CD4-positive, alpha-beta T cell treated with Interleukin-21 for 1 hour (primary cell): Measurements from ENCODE around the gene PODN.

ENCODE experiments used
- DNase-seq: peaks from one replicate; pipeline ENCODE4 v3.0.0-alpha.2; 2020

The PODN gene, protein sequence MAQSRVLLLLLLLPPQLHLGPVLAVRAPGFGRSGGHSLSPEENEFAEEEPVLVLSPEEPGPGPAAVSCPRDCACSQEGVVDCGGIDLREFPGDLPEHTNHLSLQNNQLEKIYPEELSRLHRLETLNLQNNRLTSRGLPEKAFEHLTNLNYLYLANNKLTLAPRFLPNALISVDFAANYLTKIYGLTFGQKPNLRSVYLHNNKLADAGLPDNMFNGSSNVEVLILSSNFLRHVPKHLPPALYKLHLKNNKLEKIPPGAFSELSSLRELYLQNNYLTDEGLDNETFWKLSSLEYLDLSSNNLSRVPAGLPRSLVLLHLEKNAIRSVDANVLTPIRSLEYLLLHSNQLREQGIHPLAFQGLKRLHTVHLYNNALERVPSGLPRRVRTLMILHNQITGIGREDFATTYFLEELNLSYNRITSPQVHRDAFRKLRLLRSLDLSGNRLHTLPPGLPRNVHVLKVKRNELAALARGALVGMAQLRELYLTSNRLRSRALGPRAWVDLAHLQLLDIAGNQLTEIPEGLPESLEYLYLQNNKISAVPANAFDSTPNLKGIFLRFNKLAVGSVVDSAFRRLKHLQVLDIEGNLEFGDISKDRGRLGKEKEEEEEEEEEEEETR

DNA sequence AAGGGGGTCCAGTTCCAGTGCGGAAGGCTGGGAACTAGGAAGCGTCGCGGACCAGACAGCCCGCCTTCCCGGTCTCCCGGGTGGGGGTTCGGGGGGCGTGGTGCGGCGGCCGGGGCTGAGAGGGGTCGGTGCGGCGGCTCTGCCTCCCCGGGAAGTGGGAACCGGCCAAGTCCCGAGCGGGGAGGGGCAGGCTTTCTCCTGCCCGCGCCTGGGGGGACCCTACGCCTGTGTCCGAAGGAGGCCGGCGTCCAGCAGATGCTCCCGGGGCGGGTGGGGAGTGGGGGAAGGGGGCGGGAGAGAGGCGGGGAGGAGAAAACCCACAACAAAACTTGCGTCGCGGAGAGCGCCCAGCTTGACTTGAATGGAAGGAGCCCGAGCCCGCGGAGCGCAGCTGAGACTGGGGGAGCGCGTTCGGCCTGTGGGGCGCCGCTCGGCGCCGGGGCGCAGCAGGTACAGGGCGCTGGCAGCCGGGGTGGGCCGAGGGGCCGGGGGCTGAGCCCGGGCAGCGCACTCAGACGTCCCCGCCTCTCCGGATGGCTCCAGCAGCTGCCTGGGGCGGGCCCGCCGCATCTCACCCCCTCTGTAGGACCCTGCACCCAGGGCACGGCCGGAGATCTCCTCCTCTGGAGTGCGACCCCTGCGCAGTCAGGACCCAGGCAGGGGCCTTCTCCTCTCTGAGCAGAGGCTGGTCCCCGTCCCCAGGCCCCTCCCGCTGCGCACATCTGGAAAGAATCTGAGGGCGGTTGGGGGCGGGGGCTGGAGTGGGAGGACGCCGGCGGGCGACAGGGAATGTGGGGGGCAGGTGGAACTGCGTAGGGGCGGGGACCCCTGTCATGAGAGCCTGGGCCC is at the start of gene PODN:
PODN (plus strand) TSS at position 355 of the 849 bp plus-strand sequence. CDS start 7,643 bp downstream, outside the sequence.
- no peak for DNase-seq

DNA sequence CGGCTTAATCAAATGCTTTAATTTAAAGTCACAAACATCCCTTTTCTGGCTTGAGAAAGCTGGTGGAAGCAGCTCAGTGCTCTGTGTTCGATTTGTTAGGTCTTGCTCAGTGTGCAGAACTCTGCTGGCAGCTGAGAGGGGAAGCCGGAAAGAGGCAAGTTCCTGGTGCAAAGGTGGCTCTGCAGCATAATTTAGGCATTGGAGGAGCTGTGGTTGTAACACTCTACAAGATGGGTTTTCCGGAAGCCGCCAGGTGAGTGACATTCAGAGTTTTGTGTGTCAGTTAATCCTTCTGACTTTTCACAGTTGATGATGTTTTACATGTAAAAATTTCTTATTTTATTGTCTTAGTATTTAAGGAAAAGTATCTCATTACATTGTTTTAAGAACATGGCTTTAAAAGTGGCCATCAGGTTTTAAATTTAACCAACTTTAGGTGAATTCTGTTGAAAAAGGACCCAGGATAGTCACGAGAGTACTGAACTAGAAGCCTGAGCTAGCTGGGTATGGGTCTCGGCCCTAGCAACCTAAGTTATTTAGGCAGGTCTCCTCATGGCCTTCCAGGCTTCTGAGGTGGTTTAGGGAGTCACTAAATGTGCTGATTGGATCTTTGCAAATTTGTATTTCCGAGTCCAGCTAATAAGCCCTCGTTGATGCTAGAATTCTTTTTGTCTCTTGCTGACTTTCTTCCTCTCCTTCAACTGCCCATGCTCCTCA is 47.1 kb upstream of the PODN start:
- DNase-seq: peak; percentile 92

DNA sequence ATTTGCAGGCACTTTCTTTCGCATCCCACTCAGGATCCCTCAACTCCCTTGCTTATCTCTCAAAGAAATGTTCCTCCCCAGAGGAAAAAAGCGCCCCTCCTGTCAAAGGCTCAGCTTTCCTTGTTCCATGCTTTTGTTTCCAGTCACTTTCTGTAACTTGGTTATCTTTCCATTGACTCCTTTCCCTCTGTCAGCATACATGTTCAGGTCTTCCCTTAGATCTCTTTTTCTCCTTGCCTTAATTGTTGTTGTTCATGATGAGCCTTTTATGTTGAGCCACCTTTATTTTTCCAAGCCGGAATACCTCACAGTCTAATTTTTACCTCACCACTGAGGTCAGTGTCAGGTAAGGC is 46.5 kb upstream of the PODN start:
- DNase-seq: no peak

DNA sequence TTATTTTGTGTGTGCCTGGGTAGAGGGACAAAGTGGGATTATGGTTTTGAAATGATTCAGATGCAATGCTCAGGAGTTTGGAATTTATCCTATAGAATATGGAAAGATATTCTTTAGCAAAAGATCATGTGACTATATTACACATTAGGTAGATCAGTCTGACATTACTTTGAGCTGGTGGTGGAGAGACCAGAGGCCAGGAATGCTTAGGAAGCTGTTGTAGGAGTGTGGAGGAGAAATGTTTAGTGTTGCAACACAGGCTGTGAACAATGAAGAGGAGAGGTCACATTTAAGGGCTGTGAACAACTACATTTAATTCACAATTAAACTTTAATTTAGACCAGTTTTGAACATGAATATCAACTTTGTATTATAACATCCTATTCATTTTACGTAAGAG is 45.3 kb upstream of the PODN start:
- no peak for DNase-seq

DNA sequence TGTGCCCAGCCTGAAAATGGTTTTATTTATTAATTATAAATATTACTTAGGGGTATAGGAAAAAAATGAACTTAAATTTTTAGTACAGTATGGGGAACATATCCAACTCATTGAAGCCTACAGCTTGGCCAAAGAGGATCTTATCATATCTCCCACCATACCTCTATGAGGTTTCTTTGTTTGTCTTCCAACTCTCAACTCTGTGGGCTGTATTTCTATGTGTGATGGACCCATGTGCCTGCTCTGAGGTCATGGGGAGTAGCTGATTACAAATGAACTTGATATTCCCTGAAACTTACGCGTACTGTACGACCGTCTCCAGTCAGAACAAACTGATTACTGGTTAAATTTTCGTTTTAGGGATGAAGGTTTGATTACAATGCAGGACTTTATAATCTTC is 41.4 kb upstream of the PODN start:
- DNase-seq: no peak

DNA sequence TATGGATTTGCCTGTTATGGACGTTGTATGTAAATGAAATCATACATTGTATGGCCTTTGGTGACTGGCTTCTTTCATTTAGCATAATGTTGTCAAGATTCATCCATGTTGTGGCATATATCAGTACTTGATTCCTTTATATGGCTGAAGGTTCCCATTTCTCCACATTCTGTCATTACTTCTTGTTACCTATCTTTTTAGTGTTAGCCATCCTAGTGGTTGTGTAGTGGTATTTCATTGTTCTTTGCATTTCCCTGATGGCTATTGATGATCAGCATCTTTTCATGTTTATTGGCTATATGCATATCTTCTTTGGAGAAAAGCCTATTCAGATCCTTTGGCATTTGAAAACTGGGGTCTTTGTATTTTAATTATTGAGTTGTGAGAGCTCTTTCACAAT is 39.8 kb upstream of the PODN start:
- no peak for DNase-seq

DNA sequence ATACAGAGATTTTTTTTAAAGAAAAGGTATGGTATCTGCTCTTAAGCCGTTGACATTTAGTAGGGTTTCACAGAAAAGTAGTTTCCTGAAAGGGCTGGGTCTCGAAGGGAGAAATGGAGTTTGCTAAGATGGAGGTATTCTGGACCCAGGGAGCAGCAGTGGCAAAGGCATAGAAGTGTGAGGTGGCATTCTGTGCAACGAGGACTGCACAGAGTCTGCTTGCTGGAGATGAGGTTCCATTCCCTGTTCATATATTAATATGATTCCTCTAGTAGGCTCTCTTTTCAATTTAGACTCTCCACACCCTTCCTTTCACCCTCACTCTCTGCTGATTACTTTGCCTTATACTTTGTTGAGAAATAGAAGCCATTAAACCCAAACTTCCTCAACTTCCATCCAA is 38.5 kb upstream of the PODN start:
- no peak for DNase-seq

DNA sequence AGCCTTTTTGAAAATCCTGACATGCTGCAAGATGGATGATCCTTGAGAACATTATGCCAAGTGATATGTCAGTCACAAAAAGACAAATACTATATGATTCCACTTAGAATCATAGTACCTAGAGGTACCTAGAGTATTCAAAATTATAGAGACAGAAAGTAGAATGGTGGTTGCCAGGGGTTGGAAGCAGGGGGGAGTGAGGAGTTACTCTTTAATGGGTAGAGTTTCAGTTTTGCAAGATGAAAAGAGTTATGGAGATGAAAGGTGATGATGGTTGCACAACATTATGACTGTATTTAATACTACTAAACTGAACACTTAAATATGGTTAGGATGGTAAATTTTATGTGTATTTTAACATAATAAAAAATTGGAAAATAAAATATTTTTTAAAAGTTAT is 37.9 kb upstream of the PODN start:
- no peak for DNase-seq

DNA sequence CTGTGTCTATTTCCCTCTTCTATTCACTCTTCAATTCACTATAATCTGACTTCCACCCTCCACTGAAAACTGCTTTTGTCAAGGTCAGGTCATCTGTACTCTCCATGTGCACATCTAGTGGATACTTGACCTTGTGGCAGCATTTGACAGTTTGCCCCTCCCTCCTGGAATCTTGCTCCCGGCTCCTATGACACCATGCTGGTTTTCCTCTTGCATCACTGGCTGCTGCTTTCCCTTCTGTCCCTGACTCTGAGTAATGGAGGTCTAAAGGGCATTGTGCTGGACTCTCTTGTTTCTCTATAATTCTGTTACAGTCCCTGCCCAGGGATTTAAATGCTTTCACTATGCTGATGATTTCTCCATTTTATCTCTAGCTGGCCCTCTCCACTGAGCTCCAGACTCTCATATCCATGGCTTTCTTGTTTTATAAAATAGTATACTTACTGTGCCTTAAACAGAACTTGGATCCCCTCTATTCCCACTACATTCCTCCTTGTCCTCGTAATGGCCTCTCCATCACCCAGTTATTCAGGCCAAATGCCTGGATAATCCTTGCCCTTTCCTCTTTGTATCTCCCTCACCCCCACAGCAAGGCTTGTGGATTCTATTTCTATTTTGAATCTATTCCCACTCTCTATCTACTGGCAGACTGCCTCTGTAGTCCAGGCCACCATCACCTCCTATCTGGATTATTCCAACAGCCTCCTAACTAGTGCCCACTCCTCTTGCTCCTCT is 36.8 kb upstream of the PODN start:
- DNase-seq: no peak

DNA sequence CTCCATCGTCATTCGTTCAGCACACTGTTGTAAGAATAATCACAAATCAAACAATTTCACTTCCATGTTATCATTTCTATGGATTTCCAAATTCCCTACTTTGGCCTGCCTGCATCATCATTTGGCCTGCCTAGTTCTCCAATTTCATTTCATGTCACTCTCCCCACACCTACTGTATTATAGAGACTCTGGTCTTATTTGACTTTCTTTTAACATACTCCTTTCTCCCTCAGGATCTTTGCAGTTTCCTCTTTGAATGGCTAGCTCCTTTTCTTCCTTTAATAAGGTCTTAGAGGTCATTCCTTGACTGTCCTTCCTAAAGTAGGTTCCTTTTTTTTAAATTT is 36.3 kb upstream of the PODN start:
- DNase-seq: no peak

DNA sequence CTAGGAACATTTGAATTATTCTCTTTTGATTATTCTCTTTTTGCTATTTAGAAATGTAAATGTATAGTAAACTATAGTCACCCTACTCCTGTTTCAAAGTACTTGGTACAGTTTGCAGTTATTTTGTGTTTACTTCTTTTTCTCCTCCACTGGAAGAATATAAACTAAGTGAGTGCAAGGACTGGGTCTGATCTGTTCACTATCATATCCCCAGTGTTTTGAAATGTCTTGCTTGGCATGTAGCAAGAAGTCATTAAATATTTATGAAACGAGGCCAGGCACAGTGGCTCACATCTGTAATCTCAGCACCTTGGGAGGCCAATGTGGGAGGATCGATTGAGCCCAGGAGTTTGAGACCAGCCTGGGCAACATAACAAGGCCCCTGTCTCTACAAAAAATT is 35.8 kb upstream of the PODN start:
- no peak for DNase-seq

DNA sequence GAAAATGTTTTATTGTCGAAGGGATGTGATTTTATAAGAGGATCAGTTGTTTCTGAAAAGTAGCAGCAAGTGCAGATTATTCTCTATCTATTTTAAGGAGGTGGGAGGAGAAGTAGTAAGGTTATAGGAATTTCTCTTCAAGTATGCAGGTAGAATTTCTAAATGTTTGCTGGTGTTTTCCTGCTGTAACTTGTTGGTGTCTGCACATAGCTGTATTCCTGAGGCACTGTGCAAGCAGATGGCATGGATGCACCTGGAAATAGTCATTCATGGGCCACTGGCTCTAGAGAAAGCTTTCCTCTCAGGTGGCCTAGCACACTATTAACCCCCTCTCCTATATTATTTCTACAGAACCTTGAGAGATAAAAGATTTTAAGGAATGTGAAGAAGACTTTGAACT is 30.3 kb upstream of the PODN start:
- DNase-seq: no peak

DNA sequence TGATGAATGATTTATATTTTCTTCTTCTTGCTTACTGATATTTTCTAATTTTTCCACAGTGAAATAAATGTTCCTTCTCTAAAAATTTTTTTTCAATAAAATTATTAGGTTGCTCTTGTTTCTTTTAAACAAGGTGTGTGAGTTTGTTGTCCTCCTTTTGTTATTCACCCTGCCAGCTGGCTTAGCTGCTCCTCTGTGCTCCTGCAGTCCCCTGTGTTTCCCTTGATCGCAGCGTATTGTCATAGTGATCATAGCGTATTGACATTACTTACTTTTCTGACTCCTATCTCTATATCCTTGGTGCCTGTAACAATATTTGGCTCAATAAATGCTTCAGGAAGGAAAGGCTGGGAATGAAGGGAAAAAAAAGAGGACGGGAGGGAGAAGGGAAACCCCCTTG is 24.9 kb upstream of the PODN start:
- DNase-seq: no peak

DNA sequence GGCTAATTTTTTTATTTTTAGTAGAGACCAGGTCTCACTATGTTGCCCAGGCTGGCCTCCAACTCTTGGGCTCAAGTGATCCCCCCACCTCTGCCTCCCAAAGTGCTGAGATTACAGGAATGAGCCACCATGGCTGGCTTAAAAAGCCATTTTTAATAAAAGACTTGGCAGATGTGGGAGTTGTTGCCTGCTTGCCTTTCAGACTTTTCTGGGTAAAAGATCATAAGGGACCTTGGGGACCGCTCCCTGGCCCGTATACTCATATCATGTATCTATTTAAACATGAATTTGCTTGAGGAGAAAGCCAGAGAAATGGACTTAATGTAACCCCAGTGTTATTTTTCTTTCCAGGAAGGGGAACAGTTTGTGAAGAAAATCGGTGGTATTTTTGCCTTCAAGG is 23.4 kb upstream of the PODN start:
- no peak for DNase-seq

DNA sequence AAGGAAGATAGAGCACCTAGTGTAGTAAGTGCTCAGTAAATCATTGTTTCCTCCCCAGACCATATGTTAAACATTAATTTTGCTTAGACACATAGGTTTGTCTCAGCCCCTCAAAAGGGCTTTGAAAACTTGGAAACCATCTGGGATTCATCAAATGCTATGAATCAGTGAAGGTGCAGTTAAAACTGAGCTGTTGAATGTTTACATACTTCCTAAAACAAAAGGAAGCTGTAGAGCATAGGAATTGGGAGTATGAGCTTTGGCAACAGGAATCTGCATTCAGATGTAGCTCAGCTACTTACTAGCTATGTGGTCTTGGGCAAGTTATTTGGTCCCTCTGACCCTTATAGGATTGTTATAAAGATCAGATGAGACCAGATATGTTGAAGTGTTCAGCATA is 18.7 kb upstream of the PODN start:
- DNase-seq: no peak

DNA sequence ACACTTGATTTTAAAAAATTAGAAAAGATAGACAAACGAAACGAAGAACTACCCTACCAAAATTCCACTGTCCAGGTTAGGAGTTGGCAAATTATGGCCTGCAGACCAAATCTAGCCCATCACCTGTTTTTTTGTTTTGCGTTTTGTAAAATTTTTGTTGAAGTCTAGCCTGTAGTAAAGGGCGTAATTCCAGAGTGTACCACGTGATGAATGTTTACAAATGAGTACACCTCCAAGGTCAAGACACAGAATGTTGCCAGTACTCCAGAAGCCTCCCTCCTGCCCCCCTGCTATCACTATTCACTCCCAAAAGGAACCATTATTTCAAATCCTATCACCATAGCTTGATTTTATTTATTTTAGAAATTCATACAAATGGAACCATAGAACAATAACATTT is 17.1 kb upstream of the PODN start:
- DNase-seq: no peak

DNA sequence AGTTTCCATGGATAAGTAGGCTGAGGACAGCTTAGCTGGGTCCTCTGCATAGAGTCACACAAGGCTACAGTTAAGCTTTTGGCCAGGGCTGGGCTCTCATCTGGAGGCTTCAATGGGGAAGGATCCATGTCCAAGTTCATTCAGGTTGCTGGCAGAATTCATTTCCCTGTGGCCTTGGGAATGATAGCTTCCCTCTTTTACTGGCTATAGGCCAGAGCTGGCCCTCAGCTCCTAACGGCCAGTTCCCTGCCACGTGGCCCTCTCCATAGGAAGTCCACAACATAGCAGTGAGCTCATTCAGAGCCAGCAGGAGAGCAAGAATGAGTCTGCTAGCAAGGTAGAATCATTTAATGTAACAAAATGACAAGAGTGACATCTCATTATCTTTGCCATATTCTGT is 15.1 kb upstream of the PODN start:
- DNase-seq: no peak

DNA sequence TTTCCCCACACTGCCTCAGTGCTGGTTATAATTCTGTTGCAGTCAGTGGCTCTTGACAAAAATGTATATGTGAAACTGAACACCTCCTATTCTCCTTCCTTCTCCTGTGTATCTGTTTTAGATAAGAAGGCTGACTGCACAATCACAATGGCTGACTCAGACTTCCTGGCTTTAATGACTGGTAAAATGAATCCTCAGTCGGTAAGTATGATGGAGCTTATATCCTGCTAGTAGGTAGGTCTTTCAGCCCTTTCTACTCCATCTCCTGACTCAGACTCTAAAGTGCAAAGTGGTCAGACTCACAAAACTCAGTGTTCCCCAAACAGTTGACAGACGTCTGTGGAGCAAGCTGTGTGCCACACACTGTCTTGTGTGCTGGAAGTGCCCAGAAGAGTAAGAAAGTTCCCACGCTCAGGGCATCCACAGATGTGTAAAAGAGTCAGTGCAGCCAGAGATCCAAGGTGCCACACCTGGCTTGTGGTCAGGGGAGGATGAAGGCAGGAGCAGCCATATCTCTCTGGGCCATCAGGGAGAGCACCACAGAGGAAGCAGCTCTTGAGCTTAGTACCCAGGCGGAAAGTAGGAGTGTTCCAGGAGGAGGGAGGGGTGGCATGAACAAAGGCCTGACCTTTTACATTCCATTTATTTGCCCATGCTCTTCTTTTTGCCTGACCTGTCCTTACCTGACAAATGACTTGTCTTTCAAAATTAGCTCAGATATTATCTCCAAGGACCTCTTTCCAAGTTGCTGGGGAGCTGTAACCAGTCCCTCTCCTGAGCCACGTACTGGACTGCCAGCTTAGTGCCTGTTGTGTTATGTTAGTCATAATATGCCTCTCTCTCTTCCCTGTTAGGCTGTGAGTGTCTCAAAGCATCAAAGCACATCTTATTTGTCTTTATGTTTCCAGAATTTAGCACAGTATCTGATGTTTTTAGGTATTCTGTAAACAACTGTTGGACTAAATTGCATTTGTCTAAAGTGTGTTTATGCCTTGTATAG is 14.0 kb upstream of the PODN start:
- no peak for DNase-seq

DNA sequence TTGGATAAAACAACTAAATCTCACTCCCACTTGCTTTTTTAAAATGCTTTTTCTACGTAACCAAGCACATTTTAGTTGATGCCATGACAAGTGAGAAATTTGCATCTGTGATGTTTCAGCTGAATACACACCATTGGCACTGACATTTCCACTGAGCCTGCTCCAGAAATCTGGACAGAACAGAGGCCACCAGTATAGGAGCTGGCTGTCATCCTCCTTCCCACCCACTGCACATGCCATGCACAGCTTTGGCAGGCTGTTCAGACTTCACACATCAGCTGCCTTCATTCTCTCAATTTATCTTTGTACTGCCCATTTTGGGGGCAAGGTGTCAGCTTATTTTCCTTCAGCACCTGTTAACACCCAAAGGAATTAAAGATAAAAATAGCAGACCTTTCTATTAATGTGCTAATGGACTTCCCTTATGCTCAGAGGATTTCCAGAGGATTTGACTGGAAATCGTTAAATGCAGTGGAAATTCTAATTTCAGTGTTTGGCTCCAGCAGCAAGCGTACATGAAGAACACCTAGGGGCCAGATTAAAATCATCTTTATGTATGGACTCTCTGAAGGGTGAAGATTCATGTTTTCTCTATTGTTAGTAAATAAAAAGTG is 12.9 kb upstream of the PODN start:
- no peak for DNase-seq

DNA sequence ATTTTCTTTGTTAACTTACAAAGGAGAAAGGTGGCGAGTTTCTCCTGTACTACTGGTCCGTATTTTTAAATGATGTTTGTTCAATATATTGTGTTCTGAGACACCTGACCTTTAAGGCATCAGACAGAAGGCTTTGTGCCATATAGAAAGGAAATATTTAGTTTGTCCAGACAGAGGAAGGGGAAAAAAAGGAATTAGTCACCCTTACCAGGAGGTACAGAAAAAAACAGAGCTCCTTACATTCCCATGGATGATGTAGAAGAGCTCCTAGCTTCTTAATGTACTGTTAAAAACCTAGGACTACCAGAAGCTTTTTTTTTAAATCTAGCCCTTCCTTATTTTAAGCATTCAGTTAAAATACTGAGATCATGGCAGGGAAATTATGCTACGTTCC is 12.4 kb upstream of the PODN start:
- DNase-seq: no peak

DNA sequence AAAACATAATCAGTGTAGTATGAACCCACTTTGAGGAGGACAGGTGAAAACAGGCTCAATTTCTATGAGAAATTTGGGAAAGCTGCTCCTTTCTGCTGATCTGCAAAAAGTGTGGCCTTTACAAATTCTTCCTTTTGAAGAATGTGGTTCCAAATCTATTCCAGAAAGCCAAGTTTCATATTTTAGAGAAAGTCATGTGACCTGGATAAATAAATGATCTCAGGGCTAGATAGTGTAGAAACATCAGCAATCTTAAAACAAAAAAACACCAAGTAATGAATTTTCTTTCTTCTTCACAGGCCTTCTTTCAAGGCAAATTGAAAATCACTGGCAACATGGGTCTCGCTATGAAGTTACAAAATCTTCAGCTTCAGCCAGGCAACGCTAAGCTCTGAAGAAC is 11.7 kb upstream of the PODN start:
- DNase-seq: no peak
